PC-9 (cell line): ENCODE data around the gene TEX44. TPM values are rescaled to one million over a fixed set of nuclear protein-coding genes. Genes with fewer than 3 reads are reported as not detected.

ENCODE experiments used
- BruUV-seq: library from RNA; stranded (reverse); fragments of 400-500 nt; replicated peaks from 2 replicates; lab custom pipeline; 2021; lab: Mats Ljungman, UMichigan
- CTCF ChIA-PET: fragments of 300-600 bp; sonication (Branson Sonifier 250); formaldehyde crosslinking; loops from one replicate; lab custom pipeline; 2022; ENCODE audit warnings: antibody characterized with exemption; lab: Charles Lee
- POLR2A ChIA-PET: fragments of 300-600 bp; sonication (Branson Sonifier 250); formaldehyde crosslinking; loops from one replicate; lab custom pipeline; 2022; ENCODE audit warnings: antibody characterized with exemption; ENCODE audit not compliant: unreplicated experiment; lab: Charles Lee
- DNase-seq, 2 experiments: peaks; one replicate each; pipeline versions ENCODE4 v3.0.0 to v3.0.0-alpha.2; 2015 to 2022; ENCODE audit warnings: mixed read lengths in 1 of 2
- H2AFZ ChIP-seq: fragments of 200-600 bp; sonication (generic); 2 replicates; pipeline ENCODE4 v1.8.1; 2017; ENCODE audit warnings: antibody characterized with exemption
- H3F3A ChIP-seq: fragments of 200-600 bp; sonication (generic); 2 replicates; pipeline ENCODE4 v1.8.1; 2017; ENCODE audit warnings: antibody characterized with exemption, mild to moderate bottlenecking, low read depth; ENCODE audit not compliant: insufficient read depth
- H3K27ac ChIP-seq: fragments of 200-600 bp; sonication (generic); 2 replicates; pipeline ENCODE4 v1.6.1; 2016; ENCODE audit warnings: mixed run types
- H3K27me3 ChIP-seq: fragments of 200-600 bp; sonication (generic); 2 replicates; pipeline ENCODE4 v1.6.1; 2016; ENCODE audit warnings: low read depth, mixed run types; ENCODE audit not compliant: insufficient read depth
- H3K36me3 ChIP-seq: fragments of 200-600 bp; sonication (generic); 2 replicates; pipeline ENCODE4 v1.6.1; 2016; ENCODE audit warnings: low read depth, mixed run types
- H3K4me1 ChIP-seq: fragments of 200-600 bp; sonication (generic); replicated peaks from 2 replicates; pipeline ENCODE4 v1.6.1; 2016; ENCODE audit warnings: mixed run types; ENCODE audit not compliant: insufficient read depth
- H3K4me2 ChIP-seq: fragments of 200-600 bp; sonication (generic); 2 replicates; pipeline ENCODE4 v1.6.1; 2017; ENCODE audit warnings: mixed run types
- H3K4me3 ChIP-seq: fragments of 200-600 bp; sonication (generic); 2 replicates; pipeline ENCODE4 v1.6.1; 2016; ENCODE audit warnings: mixed run types
- H3K79me2 ChIP-seq: fragments of 200-600 bp; sonication (generic); 2 replicates; pipeline ENCODE4 v1.6.1; 2017; ENCODE audit warnings: low read depth, mixed run types
- H3K9me2 ChIP-seq: fragments of 200-600 bp; sonication (generic); 2 replicates; pipeline ENCODE4 v1.8.1; 2017; ENCODE audit warnings: mild to moderate bottlenecking; ENCODE audit not compliant: insufficient read depth
- H3K9me3 ChIP-seq: fragments of 200-600 bp; sonication (generic); 2 replicates; pipeline ENCODE4 v1.8.1; 2016; ENCODE audit warnings: low read depth; ENCODE audit not compliant: insufficient read depth
- H4K20me1 ChIP-seq: fragments of 200-600 bp; sonication (generic); 2 replicates; pipeline ENCODE4 v1.8.1; 2017; ENCODE audit not compliant: insufficient read depth
- CTCF ChIP-seq: fragments of 200-600 bp; sonication (generic); conservative IDR thresholded peaks from 2 replicates; pipeline ENCODE4 v1.6.1; 2017; ENCODE audit warnings: mixed run types, antibody characterized with exemption, mild to moderate bottlenecking, moderate library complexity
- EZH2 ChIP-seq: fragments of 200-600 bp; sonication (generic); IDR thresholded peaks from 2 replicates; pipeline ENCODE4 v1.8.0; 2017; ENCODE audit warnings: antibody characterized with exemption, low read depth
- intact Hi-C: fragments of 100-400 bp; cut with micrococcal nuclease; formaldehyde crosslinking; loops from one replicate; pipeline ENCODE4 v1.10.0; 2022; ENCODE audit not compliant: unreplicated experiment
- total RNA-seq: library from RNA; stranded (reverse); gene quantifications from 2 replicates; pipeline ENCODE4 v1.2.3, GENCODE V29; 2021

Gene TEX44
- total RNA-seq, 1 experiment from 2014 or later: not detected

- no peaks in the 10 kb centered on the region for H4K20me1 ChIP-seq
- peaks cover 45% of the 10 kb centered on the region for H3K4me1 ChIP-seq
- DNase-seq: peak; percentile 65 to 75
- H2AFZ ChIP-seq: 0 out of 2 replicates have a peak overlapping the region, but pooled peaks have one; percentile 37
- TF ChIP-seq CTCF: no peak
- no peak for TF ChIP-seq EZH2
- no TSS peak for BruUV-seq
- intact Hi-C loops: loop anchor here (1.0 to 5.0 kb wide), 9 partner anchors 36 to 240 kb away; partner anchors contain the start of genes PDE6D and PTMA
- peak overlapping the region; percentile 98 for H3K27ac ChIP-seq
- no peaks in the 10 kb centered on the region for H3K27me3 ChIP-seq
- POLR2A ChIA-PET: interaction anchor here (0.6 to 1.4 kb wide), 5 partner anchors 35 to 715 kb away, joined by 3 to 12 read pairs (median 3); partner anchors contain the start of gene COPS7B
- peaks cover 39% of the 10 kb centered on the region for H3F3A ChIP-seq
- peak overlapping the region; percentile 29; the same call in 1 of the 2 replicates for H3K4me3 ChIP-seq
- no peaks in the 10 kb centered on the region for H3K9me2 ChIP-seq
- peaks cover 5% of the 10 kb centered on the region; the same call in 1 of the 2 replicates for H3K79me2 ChIP-seq
- H3K9me3 ChIP-seq: no peaks in the 10 kb centered on the region
- peak overlapping the region; percentile 98 for H3K4me2 ChIP-seq
- CTCF ChIA-PET: interaction anchor here (1.0 to 2.2 kb wide), 5 partner anchors 35 to 102 kb away, joined by 3 to 18 read pairs (median 6); no protein-coding TSS in a partner anchor
- no peaks in the 10 kb centered on the region for H3K36me3 ChIP-seq
Observed at GRCh38 chr2:231612109-231612455, 19.4 kb downstream of the TEX44 start.

- peak overlapping the region; percentile 98 for H3K4me2 ChIP-seq
- H3K4me1 ChIP-seq: peaks cover 48% of the 10 kb centered on the region
- no peaks in the 10 kb centered on the region for H3K9me3 ChIP-seq
- no peaks in the 10 kb centered on the region for H3K27me3 ChIP-seq
- H3K79me2 ChIP-seq: peaks cover 5% of the 10 kb centered on the region; the same call in 1 of the 2 replicates
- H3F3A ChIP-seq: peaks cover 45% of the 10 kb centered on the region
- no peaks in the 10 kb centered on the region for H3K9me2 ChIP-seq
- no TSS peak for BruUV-seq
- POLR2A ChIA-PET: interaction anchor here (0.5 to 1.4 kb wide), 9 partner anchors 28 to 715 kb away, joined by 3 to 24 read pairs (median 7); partner anchors contain the start of genes COPS7B and PTMA
- peak; percentile 76 to 90 for DNase-seq
- no peak for TF ChIP-seq EZH2
- TF ChIP-seq CTCF: peak; percentile 97
- H3K36me3 ChIP-seq: no peaks in the 10 kb centered on the region
- H3K4me3 ChIP-seq: peak overlapping the region; percentile 92; the same call in 1 of the 2 replicates
- H3K27ac ChIP-seq: peak overlapping the region; percentile 98
- CTCF ChIA-PET: interaction anchor here (1.0 to 2.2 kb wide), 8 partner anchors 34 to 102 kb away, joined by 3 to 18 read pairs (median 5); no protein-coding TSS in a partner anchor
- 0 out of 2 replicates have a peak overlapping the region, but pooled peaks have one; percentile 37 for H2AFZ ChIP-seq
- H4K20me1 ChIP-seq: no peaks in the 10 kb centered on the region
- intact Hi-C loops: loop anchor here (1.0 to 5.0 kb wide), 9 partner anchors 36 to 240 kb away; partner anchors contain the start of genes PDE6D and PTMA
Observed at GRCh38 chr2:231612456-231613330, 20.0 kb downstream of the TEX44 start.

- no peaks in the 10 kb centered on the region for H4K20me1 ChIP-seq
- DNase-seq: peak in 1 of 2 experiments; percentile 50
- peak overlapping the region; percentile 92; the same call in 1 of the 2 replicates for H3K4me3 ChIP-seq
- H3K4me1 ChIP-seq: peaks cover 54% of the 10 kb centered on the region
- intact Hi-C loops: loop anchor here (2.0 to 5.0 kb wide), 3 partner anchors 101 to 239 kb away; partner anchors contain the start of gene PDE6D
- ChIA-PET POLR2A (interaction anchor here (0.5 to 2.3 kb wide), 8 partner anchors 9 to 683 kb away, joined by 4 to 24 read pairs (median 7); partner anchors contain the start of gene PTMA), CTCF (interaction anchor here (1.1 to 2.2 kb wide), 5 partner anchors 33 to 101 kb away, joined by 3 to 18 read pairs (median 6); no protein-coding TSS in a partner anchor)
- no peaks in the 10 kb centered on the region for H3K27me3 ChIP-seq
- TF ChIP-seq CTCF (no peak), EZH2 (no peak)
- H2AFZ ChIP-seq: peak overlapping the region; percentile 86
- peaks cover 51% of the 10 kb centered on the region for H3F3A ChIP-seq
- H3K79me2 ChIP-seq: peaks cover 5% of the 10 kb centered on the region; the same call in 1 of the 2 replicates
- H3K9me3 ChIP-seq: no peaks in the 10 kb centered on the region
- no peaks in the 10 kb centered on the region for H3K36me3 ChIP-seq
- H3K4me2 ChIP-seq: peak overlapping the region; percentile 98
- H3K9me2 ChIP-seq: no peaks in the 10 kb centered on the region
- peak overlapping the region; percentile 98 for H3K27ac ChIP-seq
- BruUV-seq: TSS peak; percentile 61
Observed at GRCh38 chr2:231613331-231613662, 20.6 kb downstream of the TEX44 start.
